AG09309 (cell line): Measurements from ENCODE around the gene PPM1H.
A peak's percentile ranks its signal among the peaks of the same experiment; 100 is the strongest.

ENCODE experiments used
- DNase-seq: peaks from one replicate; pipeline ENCODE4 v3.0.0-alpha.2; 2010; ENCODE audit warnings: low read depth
- H3K4me3 ChIP-seq: 2 replicates; pipeline ENCODE4 v1.5.1; 2011; ENCODE audit warnings: mild to moderate bottlenecking, low read depth, low read length, moderate library complexity; ENCODE audit not compliant: control insufficient read depth
- TF ChIP-seq, protein P1 (sequence below): IDR thresholded peaks from 2 replicates; pipeline ENCODE4 v1.5.1; 2011; ENCODE audit warnings: mild to moderate bottlenecking, low read depth, low read length, inconsistent platforms; ENCODE audit not compliant: insufficient read depth, control insufficient read depth; ENCODE audit errors: missing control alignments

Gene PPM1H

DNA sequence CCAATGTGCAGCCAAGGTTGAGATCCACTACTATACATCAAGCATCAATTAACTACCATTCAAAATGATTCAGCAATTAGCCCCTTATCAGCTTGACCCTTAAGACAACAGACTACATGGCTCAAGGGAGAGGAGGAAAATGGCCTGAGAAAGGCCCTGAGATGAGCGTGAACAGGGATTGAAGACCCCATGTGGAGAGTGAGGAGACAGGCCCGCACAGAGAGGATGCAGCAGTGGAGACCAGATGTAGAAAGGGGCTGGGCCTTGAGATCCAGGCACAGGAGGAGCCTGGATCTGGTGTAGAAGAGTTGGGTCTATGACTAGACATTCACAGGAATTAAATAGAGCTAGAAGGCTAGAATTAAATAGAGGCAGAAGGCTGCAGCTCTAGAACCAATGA is 239.3 kb downstream of the PPM1H start:
- no peak overlapping the region for H3K4me3 ChIP-seq
- TF ChIP-seq, protein P1, sequence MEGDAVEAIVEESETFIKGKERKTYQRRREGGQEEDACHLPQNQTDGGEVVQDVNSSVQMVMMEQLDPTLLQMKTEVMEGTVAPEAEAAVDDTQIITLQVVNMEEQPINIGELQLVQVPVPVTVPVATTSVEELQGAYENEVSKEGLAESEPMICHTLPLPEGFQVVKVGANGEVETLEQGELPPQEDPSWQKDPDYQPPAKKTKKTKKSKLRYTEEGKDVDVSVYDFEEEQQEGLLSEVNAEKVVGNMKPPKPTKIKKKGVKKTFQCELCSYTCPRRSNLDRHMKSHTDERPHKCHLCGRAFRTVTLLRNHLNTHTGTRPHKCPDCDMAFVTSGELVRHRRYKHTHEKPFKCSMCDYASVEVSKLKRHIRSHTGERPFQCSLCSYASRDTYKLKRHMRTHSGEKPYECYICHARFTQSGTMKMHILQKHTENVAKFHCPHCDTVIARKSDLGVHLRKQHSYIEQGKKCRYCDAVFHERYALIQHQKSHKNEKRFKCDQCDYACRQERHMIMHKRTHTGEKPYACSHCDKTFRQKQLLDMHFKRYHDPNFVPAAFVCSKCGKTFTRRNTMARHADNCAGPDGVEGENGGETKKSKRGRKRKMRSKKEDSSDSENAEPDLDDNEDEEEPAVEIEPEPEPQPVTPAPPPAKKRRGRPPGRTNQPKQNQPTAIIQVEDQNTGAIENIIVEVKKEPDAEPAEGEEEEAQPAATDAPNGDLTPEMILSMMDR, result no peak
- DNase-seq, result no peak

DNA sequence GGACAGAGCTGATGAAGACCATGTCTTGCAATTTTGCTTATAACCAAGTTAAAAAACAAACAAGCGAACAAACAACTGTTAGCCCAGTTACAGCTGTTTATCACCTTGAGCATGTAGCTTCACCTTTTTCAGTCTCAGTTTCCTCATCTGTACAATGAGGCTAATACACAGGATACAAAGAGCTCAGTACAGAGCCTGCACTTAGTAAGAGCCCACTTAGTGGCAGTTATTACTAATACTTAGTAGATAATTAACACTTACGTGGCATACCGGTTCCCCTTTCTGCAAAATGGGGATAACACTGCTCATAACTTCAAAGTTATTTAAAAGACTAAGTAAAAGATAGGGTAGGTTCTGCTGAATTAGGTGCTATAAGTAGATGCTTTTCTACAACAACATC is 240.3 kb downstream of the PPM1H start:
- TF ChIP-seq, protein P1, result no peak
- H3K4me3 ChIP-seq, result no peak overlapping the region
- no peak for DNase-seq

DNA sequence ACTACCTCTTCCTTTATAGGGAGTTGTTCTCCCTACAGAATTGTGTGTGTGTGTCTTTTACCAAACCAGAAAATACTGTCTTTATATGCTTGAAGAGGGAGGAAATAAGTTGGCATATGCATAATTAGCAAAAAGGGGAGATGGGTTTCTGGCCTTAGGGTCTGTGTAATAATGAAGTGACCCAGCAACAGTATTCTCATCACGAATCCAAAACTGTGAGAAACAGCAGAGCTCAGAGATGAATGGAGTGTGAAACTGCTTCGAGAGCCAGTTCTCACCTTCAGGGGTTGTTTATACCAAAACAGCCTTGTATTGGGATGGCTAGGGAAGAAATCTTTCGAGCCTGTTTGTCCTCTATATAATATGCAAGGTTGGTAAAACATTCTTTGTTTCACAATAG is 240.8 kb downstream of the PPM1H start:
- H3K4me3 ChIP-seq, result no peak overlapping the region
- TF ChIP-seq, protein P1, result no peak
- DNase-seq, result no peak

DNA sequence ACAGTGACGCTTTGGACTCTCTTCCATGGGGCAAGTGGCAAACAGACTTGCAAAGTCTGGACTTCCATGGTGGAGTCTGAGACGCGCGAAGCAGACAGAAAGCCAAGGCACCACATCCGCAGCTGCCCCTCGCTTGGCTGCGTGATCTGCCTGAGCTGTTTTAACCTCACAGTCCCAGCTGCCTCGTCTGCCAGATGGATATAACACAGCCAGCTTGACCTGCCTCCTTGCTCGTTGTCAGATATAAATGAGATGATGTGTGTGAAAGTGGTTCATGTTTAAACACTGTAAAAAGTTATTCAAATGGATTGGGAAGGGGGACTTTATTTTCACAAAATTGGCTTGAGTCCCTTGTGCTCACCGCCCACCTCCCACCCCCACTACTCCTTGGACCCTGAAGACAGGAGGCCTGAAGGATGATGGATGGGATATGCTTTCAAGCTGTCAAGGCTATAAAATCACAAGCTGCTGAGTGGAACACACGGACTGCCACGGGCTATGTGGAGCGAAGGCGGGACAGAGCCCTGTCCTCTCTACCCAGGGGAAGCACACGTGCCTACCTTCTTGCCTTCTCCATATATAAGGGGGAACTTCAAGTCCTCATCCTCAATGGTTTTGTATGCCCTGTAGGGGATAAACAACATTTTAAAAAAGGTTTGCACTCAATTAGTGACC is 241.4 kb downstream of the PPM1H start:
- no peak overlapping the region for H3K4me3 ChIP-seq
- no peak for DNase-seq
- TF ChIP-seq, protein P1, result no peak

DNA sequence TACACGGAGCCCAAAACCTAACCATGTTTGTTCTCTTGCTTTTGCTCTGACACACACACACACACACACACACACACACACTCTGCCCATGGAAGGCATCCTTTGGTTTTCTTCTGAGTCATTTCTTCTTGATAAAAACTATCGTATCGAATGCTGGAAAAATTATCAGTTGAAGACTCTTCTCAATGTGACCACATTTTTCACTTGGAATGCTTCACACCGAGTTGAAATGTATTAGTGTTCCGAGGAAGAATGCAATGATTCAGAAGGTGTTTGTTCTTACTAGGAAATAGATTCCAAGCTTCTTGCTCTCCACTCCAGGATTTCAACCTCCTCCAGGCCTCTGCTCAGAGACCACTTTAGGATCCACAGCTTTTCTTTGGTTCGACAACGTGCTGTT is 242.1 kb downstream of the PPM1H start:
- H3K4me3 ChIP-seq, result no peak overlapping the region
- peak; percentile 68 for DNase-seq
- TF ChIP-seq, protein P1, result no peak

DNA sequence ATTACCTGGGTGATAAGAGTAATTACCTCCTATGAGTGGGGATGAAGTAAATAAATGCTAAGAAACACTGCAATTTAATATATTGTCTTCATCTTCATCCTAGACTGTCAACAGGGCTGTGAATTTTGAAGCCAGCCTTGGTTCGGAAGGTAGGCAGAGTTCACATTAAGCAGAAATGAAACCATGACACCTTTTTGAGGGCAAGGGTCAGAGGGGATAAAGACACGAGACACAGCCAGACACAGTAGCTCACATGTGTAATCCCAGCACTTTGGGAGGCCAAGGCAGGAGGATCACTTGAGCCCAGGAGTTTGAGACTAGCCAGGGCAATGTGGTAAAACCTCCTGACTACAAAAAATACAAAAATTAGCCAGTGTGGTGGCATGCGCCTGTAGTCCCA is 243.6 kb downstream of the PPM1H start:
- TF ChIP-seq, protein P1, result no peak

More for the DNA sequence above, 243.6 kb downstream of the PPM1H start:
- DNase-seq, result no peak
- H3K4me3 ChIP-seq, result no peak overlapping the region
